Stromal cell of bone marrow (primary cell): ENCODE results near the gene RAB11FIP2.
"Not testable (repeated sequence)": the region's sequence is repeated elsewhere in the genome, so short reads cannot be mapped to it uniquely, and the experiment has no call there.

ENCODE experiments used
- DNase-seq: peaks from one replicate; pipeline ENCODE4 v3.0.0-alpha.2; 2012; ENCODE audit warnings: low read depth

Gene RAB11FIP2

DNA sequence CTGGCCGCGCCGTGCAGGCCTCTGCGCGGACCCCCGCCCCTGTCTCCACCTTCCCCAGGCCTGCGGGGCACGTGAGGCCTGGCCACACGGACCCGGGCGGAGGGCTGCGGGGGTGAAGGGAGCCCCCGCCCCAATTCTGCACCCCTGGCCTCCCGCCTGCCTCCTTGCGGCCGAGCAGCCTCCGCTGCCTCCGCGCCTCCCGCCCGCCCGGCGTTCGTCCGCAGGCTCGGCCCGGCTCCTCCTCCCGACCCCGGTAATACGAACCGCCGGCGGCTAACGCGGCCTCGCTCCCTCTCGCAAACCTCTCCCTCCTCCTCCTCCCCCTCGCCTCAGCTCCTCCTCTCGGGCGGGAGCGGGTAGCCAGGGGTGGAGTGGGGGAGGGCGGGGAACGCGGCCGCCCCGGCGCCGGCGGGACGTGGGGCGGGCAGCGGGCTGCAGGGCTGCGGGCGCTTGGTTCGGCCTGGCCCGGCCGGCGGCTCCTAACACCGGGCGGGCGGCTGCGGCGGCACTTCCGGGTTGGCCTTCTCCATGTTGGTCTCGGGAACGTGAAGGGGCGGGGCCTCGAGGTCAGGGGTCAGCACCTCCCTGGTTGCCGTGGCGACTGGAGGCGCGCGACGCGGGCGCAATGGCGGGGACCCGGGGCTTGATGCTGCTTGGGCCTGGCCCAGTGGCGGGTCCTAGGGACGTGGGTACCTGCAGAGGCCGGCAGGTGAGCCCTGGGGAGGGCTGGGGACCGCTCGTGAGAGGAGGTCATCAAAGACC lies at the start of gene RAB11FIP2:
RAB11FIP2 (minus strand) TSS at position 547 of the 762 bp plus-strand sequence. CDS start 778 bp downstream, outside the sequence.
- peak; percentile 86 for DNase-seq

GRCh38 chr10:118096022-118096421 lies 49.3 kb upstream of the RAB11FIP2 start:
- DNase-seq = no peak

DNA sequence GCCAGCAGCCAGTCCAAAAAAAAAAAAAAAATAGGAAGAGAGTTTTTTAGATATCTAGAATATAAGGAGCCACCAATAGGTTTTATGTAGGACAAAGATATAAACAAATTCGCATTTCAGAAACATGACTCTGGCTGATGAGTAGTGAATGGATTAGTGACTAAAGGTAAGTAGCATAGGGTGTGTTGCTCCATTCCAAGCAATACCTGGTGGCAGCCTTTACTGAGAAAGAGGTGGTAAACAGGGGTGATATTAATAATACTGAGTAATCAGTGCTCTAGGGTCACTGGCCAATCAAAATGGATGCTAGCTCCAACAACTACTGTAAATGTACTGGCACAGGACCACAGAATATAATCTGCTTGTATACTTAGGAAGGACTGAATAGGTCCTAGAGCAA lies 45.5 kb upstream of the RAB11FIP2 start:
- DNase-seq = no peak

DNA sequence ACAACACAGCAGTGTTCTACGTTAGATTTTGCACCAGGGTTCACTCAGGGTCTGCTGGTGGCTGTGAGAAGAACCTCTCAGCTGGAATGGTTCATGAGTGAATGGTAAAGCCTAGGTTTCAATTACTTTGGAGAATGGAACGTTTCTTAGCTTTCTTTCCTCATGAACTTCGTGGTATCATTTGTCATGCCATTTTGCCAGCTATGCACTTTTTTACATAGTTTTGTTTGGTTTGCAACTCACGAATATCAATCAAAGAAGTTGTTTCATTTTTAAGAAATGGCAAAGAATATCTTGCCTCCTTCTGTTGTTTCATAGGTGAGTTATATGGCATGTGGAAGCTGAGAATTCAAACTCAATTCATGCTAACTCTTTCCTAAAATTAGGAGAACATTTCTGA lies 34.1 kb upstream of the RAB11FIP2 start:
- DNase-seq = no peak

- no peak for DNase-seq
Measured at GRCh38 chr10:118076705-118077104, 30.0 kb upstream of the RAB11FIP2 start.

- DNase-seq = no peak
Measured at GRCh38 chr10:118072840-118073239, 26.1 kb upstream of the RAB11FIP2 start.

DNA sequence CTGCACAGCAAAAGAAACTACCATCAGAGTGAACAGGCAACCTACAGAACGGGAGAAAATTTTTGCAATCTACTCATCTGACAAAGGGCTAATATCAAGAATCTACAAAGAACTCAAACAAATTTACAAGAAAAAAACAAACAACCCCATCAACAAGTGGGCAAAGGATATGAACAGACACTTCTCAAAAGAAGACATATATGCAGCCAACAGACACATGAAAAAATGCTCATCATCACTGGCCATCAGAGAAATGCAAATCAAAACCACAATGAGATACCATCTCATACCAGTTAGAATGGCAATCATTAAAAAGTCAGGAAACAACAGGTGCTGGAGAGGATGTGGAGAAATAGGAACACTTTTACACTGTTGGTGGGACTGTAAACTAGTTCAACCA lies 20.6 kb upstream of the RAB11FIP2 start:
- not testable (repeated sequence) for DNase-seq

DNA sequence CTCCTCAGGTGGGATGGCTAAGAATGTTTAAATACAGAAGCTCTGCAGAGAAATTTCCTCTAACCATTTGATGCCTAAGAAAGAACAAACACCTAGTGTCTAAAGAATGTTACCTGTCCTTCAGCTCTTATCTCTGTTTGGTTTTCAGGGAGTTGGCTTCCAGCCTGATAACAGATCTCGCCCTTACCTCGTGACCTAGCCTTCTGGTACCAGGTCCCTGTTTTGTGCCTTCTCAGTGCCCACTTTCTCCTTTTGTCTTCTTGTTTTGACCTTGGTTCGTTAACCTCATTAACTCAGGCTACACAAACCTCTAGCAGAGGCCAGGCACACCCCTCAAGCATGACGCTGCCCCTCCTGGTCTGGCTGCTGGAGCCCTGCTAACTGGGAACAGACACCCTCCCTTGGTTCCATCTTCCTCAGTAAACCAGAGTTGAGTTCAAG lies 16.1 kb upstream of the RAB11FIP2 start:
- no peak for DNase-seq

GRCh38 chr10:118058371-118058770 lies 11.6 kb upstream of the RAB11FIP2 start:
- no peak for DNase-seq

GRCh38 chr10:118057361-118057760 lies 10.6 kb upstream of the RAB11FIP2 start:
- DNase-seq = no peak

GRCh38 chr10:118054383-118054782 lies 7.6 kb upstream of the RAB11FIP2 start:
- DNase-seq = no peak

DNA sequence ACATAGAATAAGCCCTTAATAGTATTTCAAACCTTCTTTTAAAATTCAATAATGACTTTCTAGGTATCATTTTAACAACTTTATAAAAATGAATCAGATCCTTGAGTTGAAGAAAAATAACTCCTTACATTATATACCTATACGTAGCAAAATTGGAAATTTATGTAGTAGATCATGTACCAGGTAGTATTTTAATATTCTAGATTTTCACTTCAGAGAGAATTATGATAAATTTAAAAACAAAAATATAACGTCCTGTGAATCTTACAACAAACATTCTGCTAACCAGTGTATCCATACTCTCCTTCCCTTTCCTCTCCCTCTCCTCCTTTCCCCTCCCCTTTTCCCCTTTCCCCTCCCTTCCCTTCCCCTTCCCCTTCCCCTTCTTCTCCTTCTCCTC lies 6.1 kb upstream of the RAB11FIP2 start:
- no peak for DNase-seq

DNA sequence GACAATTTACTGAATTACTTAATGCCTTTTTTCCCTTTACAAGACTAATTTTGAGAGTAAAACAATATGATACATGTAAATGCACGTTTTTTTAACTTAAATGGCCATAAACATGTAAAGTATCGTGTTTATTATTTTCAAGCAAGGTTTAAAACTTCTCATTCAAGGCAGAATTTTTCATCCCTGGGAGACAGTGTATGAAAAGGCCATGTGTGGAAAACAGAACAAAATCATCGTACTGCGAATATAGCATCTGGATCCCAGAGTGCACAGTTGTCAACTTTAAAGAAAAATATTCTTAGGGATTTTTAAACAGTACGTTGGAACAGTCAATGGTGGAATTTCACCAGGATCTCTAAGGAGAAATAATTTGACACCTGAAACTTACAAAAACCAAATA lies 1.1 kb upstream of the RAB11FIP2 start:
- no peak for DNase-seq

DNA sequence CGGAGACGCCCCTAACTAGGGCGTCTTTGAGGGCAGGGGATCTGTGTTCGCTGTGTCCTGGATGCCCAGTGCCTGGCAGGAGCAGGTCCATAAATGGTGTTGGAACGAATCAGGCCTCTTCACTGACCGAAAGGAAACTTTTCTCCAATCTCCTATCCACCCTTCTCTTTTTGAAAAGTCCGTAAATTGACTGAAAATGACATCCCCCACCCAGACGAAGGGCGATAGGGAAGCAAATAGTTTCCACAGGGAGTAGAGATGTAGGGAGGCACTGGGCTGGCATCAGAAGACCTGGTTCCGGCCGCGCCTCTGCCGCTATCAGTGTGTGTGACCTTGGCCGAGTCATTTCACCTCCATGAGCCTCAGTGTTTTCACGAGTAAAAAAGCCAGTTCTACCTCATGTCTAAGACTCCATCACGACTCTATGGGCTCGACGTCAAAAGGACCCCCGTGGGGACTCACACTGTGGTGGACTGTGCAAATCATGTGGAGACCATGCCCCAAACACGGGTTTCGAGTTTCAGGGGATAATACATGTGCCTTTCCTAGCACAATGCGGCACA lies 497 bp upstream of the RAB11FIP2 start:
- DNase-seq = no peak

- peak; percentile 37 for DNase-seq
Measured at GRCh38 chr10:118045837-118046394, 825 bp downstream of the RAB11FIP2 start.

GRCh38 chr10:118045158-118045836 lies 1.4 kb downstream of the RAB11FIP2 start:
- DNase-seq = no peak

DNA sequence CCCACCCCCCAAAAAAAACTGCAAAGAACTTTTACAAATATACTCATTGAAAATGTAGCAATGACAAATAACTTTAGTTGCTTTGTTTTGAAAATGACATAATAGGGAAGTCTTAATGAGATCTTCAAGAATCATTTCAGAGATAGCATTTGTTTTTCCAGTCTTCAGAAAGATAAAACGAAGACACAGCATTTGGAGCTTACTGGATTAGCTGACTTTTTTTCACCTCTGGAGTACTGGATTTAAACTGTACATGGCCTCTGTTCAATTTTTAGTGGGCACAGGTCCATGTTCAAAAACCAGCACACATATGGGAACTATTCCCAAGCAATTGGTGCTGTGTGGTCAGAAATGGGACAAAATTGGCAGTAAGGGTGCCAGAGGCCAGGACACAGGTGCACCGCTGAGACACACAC lies 3.9 kb downstream of the RAB11FIP2 start:
- DNase-seq = no peak

- DNase-seq = no peak
Measured at GRCh38 chr10:118042336-118042735, 4.4 kb downstream of the RAB11FIP2 start.

- DNase-seq = peak; percentile 33
Measured at GRCh38 chr10:118041316-118041715, 5.4 kb downstream of the RAB11FIP2 start.

- no peak for DNase-seq
Measured at GRCh38 chr10:118036281-118036875, 10.4 kb downstream of the RAB11FIP2 start.

- no peak for DNase-seq
Measured at GRCh38 chr10:118035354-118036005, 11.3 kb downstream of the RAB11FIP2 start.

DNA sequence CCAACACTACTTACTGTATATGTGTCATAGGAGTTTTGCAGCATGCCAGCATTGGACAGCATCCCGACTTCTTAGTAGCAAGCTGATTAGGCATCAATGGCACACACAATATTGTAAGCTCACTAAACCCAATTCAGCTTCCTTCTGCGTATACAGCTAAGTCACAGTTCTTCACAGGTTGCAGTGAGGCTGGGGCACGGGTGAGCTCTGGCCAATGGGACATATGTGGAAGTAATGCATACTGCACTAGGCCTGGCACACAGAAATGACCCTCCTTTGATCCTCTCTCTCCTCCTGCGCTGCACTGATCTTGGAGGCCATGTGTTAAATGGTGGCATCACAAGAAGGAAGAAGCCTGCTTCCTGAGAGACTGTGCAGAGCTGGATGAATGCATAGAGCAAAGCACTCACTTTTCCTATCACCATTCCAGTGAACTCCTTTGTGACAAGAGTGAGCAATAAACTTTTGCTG lies 11.9 kb downstream of the RAB11FIP2 start:
- DNase-seq = no peak
